Measurements from ENCODE around the gene CAPN13.

GRCh38 chr2:30733876-30734520, 73.2 kb downstream of the CAPN13 start:
- no peak for TF ChIP-seq POLR2AphosphoS5 (IDR thresholded peaks at IDR 0.05; ENCODE audit: low read depth, low read length)
- no peak for TF ChIP-seq POLR2A (IDR thresholded peaks at IDR 0.05; ENCODE audit: low read depth, low read length)
- TF ChIP-seq TAF1 (IDR thresholded peaks at IDR 0.05; ENCODE audit: low read depth, low read length), result no peak
- no peak for TF ChIP-seq POU2F2 (IDR thresholded peaks at IDR 0.05; ENCODE audit: low read depth, low read length)
- no peak for TF ChIP-seq SPI1 (IDR thresholded peaks at IDR 0.05; ENCODE audit: low read depth, low read length)

All from GM12891 (cell line).